Gastroesophageal sphincter (tissue), 4 donors: ENCODE measurements around the gene SPATA46. TPM values are rescaled to one million over a fixed set of nuclear protein-coding genes. Genes with fewer than 3 reads are reported as not detected.

Experiments
- ATAC-seq: fragments of 150-250 bp; one replicate; pipeline ENCODE4 v1.9.1; 2016; ENCODE audit warnings: mild to moderate bottlenecking, moderate library complexity
- H3K27ac ChIP-seq, 4 donors: fragments of 200-600 bp; sonication (generic) in 3 of 4; 1 replicate in 3 of 4; 2 replicates in 1 of 4; pipeline ENCODE4 v1.5.1; 2016 to 2019
- H3K27me3 ChIP-seq: fragments of 200-600 bp; sonication (generic); one replicate; pipeline ENCODE4 v1.5.1; 2019
- H3K36me3 ChIP-seq, 2 donors: fragments of 200-600 bp; sonication (generic); one replicate each; pipeline ENCODE4 v1.5.1; 2019; ENCODE audit warnings: control low read depth in 1 of 2
- H3K4me1 ChIP-seq, 3 donors: fragments of 200-600 bp; sonication (generic); 1 replicate in 2 of 3; 2 replicates in 1 of 3; pipeline ENCODE4 v1.5.1; 2016 to 2019; ENCODE audit warnings: control low read depth in 2 of 3
- H3K4me3 ChIP-seq, 2 donors: fragments of 200-600 bp; sonication (generic); one replicate each; pipeline ENCODE4 v1.5.1; 2019; ENCODE audit warnings: mild to moderate bottlenecking in 1 of 2, moderate library complexity in 1 of 2
- H3K9me3 ChIP-seq, 3 donors: fragments of 200-600 bp; sonication (generic); one replicate each; pipeline ENCODE4 v1.5.1; 2017 to 2019; ENCODE audit warnings: control low read depth in 2 of 3
- EP300 ChIP-seq: sonication (generic); formaldehyde crosslinking; IDR thresholded peaks from one replicate; pipeline ENCODE4 v1.6.1; 2017; ENCODE audit warnings: antibody characterized with exemption, mild to moderate bottlenecking
- POLR2A ChIP-seq, 2 donors: fragments of 450-650 bp; IDR thresholded peaks; one replicate each; pipeline ENCODE4 v1.6.1; 2017; ENCODE audit warnings: antibody characterized with exemption in 2 of 2, mild to moderate bottlenecking in 2 of 2, moderate library complexity in 1 of 2
- POLR2AphosphoS5 ChIP-seq: sonication (generic); formaldehyde crosslinking; IDR thresholded peaks from one replicate; pipeline ENCODE4 v1.6.1; 2017; ENCODE audit warnings: antibody characterized with exemption
- WGBS, 2 donors: methylation state at CpG; one replicate each; pipeline ENCODE4 v1.1.5; 2018; ENCODE audit warnings: low coverage in 1 of 2; 5-methylcytosine and 5-hydroxymethylcytosine counted together
- total RNA-seq, 4 donors: library from RNA; depleted of rRNA; stranded (reverse); fragments of >200 nt; gene quantifications; one replicate each; pipeline ENCODE4 v1.1.0, GENCODE V29; 2016
- TF ChIP-seq, protein P1 (sequence below), 4 experiments: fragments of 200-600 bp in 2 of 4; fragments of 450-650 bp in 2 of 4; sonication (generic) in 1 of 4; IDR thresholded peaks; one replicate each; pipeline ENCODE4 v1.5.1; 2017 to 2019; ENCODE audit warnings: antibody characterized with exemption in 4 of 4, mild to moderate bottlenecking in 2 of 4, moderate library complexity in 2 of 4

SPATA46 gene
- total RNA-seq, 4 donors from 2014 or later: not detected

DNA sequence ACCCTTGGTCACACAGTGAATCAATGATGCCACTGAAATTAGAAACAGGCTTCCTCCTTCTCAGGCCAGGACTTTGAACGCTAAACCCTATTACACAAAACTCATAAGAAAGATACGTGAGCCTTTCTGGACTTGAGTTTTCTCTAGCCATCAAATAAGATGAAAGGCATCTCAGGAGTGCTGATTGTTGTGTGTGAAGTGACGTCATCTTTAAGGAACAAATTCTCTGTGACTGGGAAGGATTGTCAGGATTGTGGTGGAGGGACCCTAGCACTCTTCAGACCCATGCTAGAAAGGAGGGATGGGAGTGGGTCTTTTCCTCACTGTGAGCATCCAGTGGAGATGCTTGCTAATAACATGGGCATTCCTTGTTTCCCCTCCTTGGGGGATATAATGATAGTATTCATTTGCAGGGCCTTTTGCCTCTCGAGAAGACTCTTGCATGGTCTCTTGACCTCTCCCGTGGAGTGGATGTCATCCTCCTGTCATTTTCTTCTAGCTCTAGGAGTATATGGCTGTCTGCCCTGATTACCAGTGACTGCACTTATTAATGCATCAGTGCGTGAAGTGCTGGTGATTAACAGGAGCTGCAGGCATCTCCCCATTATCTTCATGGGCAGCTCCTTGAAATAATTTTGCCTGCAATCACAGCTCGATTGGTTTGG lies 39.9 kb downstream of the SPATA46 start:
- Histone ChIP-seq H3K4me3 (no peak overlapping the region), H3K9me3 (no peaks in the 10 kb centered on the region), H3K36me3 (no peaks in the 10 kb centered on the region), H3K4me1 (no peaks in the 10 kb centered on the region), H3K27me3 (no peaks in the 10 kb centered on the region), H3K27ac (no peak overlapping the region)
- ATAC-seq: no peak
- TF ChIP-seq EP300 (no peak), POLR2AphosphoS5 (no peak), POLR2A (IDR thresholded peaks at IDR 0.05) (no peak)
- TF ChIP-seq, protein P1, sequence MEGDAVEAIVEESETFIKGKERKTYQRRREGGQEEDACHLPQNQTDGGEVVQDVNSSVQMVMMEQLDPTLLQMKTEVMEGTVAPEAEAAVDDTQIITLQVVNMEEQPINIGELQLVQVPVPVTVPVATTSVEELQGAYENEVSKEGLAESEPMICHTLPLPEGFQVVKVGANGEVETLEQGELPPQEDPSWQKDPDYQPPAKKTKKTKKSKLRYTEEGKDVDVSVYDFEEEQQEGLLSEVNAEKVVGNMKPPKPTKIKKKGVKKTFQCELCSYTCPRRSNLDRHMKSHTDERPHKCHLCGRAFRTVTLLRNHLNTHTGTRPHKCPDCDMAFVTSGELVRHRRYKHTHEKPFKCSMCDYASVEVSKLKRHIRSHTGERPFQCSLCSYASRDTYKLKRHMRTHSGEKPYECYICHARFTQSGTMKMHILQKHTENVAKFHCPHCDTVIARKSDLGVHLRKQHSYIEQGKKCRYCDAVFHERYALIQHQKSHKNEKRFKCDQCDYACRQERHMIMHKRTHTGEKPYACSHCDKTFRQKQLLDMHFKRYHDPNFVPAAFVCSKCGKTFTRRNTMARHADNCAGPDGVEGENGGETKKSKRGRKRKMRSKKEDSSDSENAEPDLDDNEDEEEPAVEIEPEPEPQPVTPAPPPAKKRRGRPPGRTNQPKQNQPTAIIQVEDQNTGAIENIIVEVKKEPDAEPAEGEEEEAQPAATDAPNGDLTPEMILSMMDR (IDR thresholded peaks at IDR 0.05): no peak
- 86 to 89% methylated on average over 3 to 6 of the region's 7 CpGs for WGBS, 2 donors

DNA sequence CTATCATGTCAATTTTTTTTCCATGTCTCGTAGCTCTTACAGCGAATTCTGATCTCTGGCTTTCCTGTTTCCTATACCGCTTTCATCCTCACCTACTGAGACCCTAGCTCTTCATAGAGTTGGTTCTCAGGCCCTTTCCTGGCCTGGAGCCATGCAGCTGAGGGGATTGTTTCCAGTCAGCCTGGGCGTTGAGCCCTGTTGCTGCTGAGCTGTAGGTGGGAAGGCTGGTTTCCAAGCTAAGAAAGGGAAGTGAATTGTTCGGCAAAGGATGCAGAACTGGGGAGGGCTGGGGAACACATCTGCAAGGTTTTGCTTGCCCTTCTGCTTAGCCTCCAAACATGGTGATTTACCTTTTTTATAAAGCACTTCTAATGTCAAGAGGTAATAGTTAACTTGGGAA lies 41.5 kb downstream of the SPATA46 start:
- WGBS, 2 donors: 59 to 69% methylated on average over 3 to 4 of the region's 5 CpGs
- no peak for TF ChIP-seq EP300
- TF ChIP-seq, protein P1 (IDR thresholded peaks at IDR 0.05): no peak
- no peak for TF ChIP-seq POLR2A (IDR thresholded peaks at IDR 0.05)
- no peak for TF ChIP-seq POLR2AphosphoS5
- ATAC-seq: no peak

DNA sequence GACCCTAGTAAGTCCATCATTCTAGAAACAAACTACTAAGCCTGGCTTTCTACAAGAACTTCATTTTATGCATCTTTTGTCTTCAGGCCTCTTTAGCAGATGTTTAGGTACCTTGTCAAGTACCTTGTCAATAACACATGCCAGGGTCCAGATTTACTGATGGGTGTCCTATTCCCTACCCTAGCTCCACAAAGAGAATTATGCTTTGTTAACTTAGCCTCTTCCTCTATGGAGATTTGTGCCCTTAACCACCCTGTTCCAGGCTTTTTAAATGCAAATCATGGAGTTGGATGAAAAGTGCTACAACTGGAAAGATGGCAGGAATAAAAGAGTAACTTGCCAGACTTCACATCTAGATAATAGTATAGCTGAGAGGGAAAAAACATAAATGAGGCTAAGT lies 42.7 kb downstream of the SPATA46 start:
- Histone ChIP-seq H3K9me3 (no peaks in the 10 kb centered on the region), H3K4me1 (no peaks in the 10 kb centered on the region), H3K36me3 (no peaks in the 10 kb centered on the region), H3K27ac (no peak overlapping the region), H3K4me3 (no peak overlapping the region), H3K27me3 (no peaks in the 10 kb centered on the region)
- TF ChIP-seq POLR2A (IDR thresholded peaks at IDR 0.05): no peak
- no peak for TF ChIP-seq POLR2AphosphoS5
- TF ChIP-seq EP300: no peak
- TF ChIP-seq, protein P1 (IDR thresholded peaks at IDR 0.05): no peak
- no peak for ATAC-seq

More for the DNA sequence above, 41.5 kb downstream of the SPATA46 start:
- Histone ChIP-seq H3K27ac (no peak overlapping the region), H3K36me3 (no peaks in the 10 kb centered on the region), H3K27me3 (no peaks in the 10 kb centered on the region), H3K4me1 (no peaks in the 10 kb centered on the region), H3K4me3 (no peak overlapping the region), H3K9me3 (no peaks in the 10 kb centered on the region)

DNA sequence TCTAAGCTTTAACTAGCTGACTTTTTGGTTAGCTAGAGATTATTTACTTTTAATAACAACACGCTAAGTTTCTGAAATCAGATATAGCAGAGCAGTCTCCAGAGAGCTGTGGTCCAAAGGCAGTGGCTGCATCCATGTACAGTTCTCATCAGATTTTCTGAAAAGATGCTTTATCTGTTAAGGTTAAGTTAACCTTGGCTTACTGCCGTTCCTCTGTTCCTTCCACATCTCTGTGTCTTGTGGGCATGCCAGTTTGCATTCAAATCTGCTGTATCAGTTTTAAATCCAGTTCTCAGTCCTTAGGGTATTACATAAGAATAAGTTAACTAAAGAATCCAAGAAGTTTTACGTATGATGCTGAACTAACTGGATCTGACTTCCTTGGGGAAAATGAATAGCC lies 46.8 kb downstream of the SPATA46 start:
- H3K4me3 ChIP-seq: no peak overlapping the region
- WGBS, 2 donors: 35 to 66% methylated on average over 2 to 3 of the region's 3 CpGs
- no peak for ATAC-seq
- no peaks in the 10 kb centered on the region for H3K36me3 ChIP-seq
- no peaks in the 10 kb centered on the region for H3K9me3 ChIP-seq
- no peaks in the 10 kb centered on the region for H3K27me3 ChIP-seq
- H3K4me1 ChIP-seq: no peaks in the 10 kb centered on the region
- TF ChIP-seq POLR2AphosphoS5 (no peak), EP300 (no peak)
- TF ChIP-seq, protein P1 (IDR thresholded peaks at IDR 0.05): no peak
- no peak overlapping the region for H3K27ac ChIP-seq

DNA sequence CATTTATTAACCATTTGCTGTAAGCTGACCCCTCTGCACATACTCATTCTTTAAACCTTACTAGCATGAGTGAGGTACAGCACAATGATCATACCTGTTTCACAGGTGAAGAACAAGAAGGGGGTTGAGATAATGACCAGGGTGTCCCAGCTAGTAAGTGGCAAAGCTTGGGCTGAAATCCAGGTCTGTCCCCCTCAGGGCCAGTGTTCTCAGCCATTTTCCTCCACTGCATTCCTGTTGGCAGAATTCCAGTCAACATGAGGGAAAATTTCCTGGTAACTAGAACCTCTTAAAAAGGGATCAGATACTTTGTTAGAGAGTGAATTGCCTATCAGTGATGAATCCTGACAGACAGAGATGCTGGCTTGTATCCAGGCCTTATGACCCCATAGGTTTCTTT lies 48.1 kb downstream of the SPATA46 start:
- Histone ChIP-seq H3K27ac (no peak overlapping the region), H3K9me3 (no peaks in the 10 kb centered on the region), H3K27me3 (no peaks in the 10 kb centered on the region), H3K4me1 (no peaks in the 10 kb centered on the region), H3K36me3 (no peaks in the 10 kb centered on the region), H3K4me3 (no peak overlapping the region)
- no peak for ATAC-seq
- TF ChIP-seq POLR2A (IDR thresholded peaks at IDR 0.05) (no peak), POLR2AphosphoS5 (no peak), EP300 (no peak)
- TF ChIP-seq, protein P1 (IDR thresholded peaks at IDR 0.05): no peak
